DND-41 (cell line): ENCODE data around the gene CD1E.

Experiments
- EZH2 ChIP-seq: IDR thresholded peaks from 3 replicates; pipeline ENCODE4 v1.6.1; 2012; ENCODE audit warnings: borderline replicate concordance, low read depth, mild to moderate bottlenecking, moderate library complexity, low read length, inconsistent platforms; ENCODE audit not compliant: severe bottlenecking
- TF ChIP-seq, protein P1 (sequence below): IDR thresholded peaks from 2 replicates; pipeline ENCODE4 v1.5.1; 2012; ENCODE audit warnings: borderline replicate concordance, low read length, moderate library complexity, mild to moderate bottlenecking; ENCODE audit not compliant: poor library complexity, severe bottlenecking; ENCODE audit errors: extremely low read depth

DNA sequence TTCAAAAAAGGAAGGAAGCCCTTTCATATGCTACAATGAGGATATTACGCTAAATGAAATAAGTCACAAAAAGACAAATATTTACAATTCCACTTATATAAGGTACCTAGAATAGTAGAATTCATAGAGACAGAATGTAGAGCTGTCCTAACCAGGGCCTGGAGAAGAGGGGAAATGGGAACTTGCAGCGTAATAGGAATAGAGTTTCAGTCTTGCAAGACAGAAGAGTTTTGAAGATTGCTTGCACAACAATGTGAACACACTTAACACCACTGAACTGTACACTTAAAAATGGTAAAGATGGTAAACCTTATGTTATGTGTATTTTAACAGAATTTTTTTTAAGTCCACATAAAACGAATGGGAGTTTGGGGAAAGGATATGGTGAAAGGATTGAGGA, 25.3 kb upstream of the CD1E start:
- TF ChIP-seq, protein P1, sequence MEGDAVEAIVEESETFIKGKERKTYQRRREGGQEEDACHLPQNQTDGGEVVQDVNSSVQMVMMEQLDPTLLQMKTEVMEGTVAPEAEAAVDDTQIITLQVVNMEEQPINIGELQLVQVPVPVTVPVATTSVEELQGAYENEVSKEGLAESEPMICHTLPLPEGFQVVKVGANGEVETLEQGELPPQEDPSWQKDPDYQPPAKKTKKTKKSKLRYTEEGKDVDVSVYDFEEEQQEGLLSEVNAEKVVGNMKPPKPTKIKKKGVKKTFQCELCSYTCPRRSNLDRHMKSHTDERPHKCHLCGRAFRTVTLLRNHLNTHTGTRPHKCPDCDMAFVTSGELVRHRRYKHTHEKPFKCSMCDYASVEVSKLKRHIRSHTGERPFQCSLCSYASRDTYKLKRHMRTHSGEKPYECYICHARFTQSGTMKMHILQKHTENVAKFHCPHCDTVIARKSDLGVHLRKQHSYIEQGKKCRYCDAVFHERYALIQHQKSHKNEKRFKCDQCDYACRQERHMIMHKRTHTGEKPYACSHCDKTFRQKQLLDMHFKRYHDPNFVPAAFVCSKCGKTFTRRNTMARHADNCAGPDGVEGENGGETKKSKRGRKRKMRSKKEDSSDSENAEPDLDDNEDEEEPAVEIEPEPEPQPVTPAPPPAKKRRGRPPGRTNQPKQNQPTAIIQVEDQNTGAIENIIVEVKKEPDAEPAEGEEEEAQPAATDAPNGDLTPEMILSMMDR, result no peak
- no peak for TF ChIP-seq EZH2
